BJ (cell line): Measurements from ENCODE around the gene ZNF460. TPM values are rescaled to one million over a fixed set of nuclear protein-coding genes. Genes with fewer than 3 reads are reported as not detected.
"Not testable (repeated sequence)": the region's sequence is repeated elsewhere in the genome, so short reads cannot be mapped to it uniquely, and the experiment has no call there.

Source experiments
- CTCF ChIA-PET: fragments of 350-600 bp; formaldehyde crosslinking; extraction: SDS; loops from one replicate; lab custom pipeline; 2021; ENCODE audit warnings: antibody characterized with exemption, inconsistent platforms; lab: Yijun Ruan, JAX
- POLR2A ChIA-PET: fragments of 300-600 bp; sonication (Branson Sonifier 250); formaldehyde crosslinking; extraction: SDS; loops from one replicate; lab custom pipeline; 2021; ENCODE audit warnings: antibody characterized with exemption; lab: Charles Lee
- DNase-seq: peaks from one replicate; pipeline ENCODE4 v3.0.0-alpha.2; 2011; ENCODE audit warnings: low read depth
- H3K27me3 ChIP-seq: 2 replicates; pipeline ENCODE4 v1.6.0; 2011; ENCODE audit warnings: low read length; ENCODE audit not compliant: control insufficient read depth, insufficient read depth
- H3K36me3 ChIP-seq: 2 replicates; pipeline ENCODE4 v1.5.1; 2011; ENCODE audit warnings: low read length; ENCODE audit not compliant: control insufficient read depth, insufficient read depth
- H3K4me3 ChIP-seq: 2 replicates; pipeline ENCODE4 v1.5.1; 2011; ENCODE audit warnings: low read depth, mild to moderate bottlenecking, control low read depth, low read length
- polyA plus RNA-seq: library from polyadenylated mRNA; depleted of rRNA; stranded (reverse); fragments of >200 nt; gene quantifications from 2 replicates; pipeline ENCODE4 v1.2.3, GENCODE V29; 2011
- TF ChIP-seq, protein P1 (sequence below): IDR thresholded peaks from 2 replicates; pipeline ENCODE4 v1.5.1; 2011; ENCODE audit warnings: low read depth, mild to moderate bottlenecking, control low read depth, inconsistent platforms, low read length, moderate library complexity; ENCODE audit not compliant: insufficient read depth

The ZNF460 gene
- polyA plus RNA-seq, 1 experiment, result 11.7 TPM

DNA sequence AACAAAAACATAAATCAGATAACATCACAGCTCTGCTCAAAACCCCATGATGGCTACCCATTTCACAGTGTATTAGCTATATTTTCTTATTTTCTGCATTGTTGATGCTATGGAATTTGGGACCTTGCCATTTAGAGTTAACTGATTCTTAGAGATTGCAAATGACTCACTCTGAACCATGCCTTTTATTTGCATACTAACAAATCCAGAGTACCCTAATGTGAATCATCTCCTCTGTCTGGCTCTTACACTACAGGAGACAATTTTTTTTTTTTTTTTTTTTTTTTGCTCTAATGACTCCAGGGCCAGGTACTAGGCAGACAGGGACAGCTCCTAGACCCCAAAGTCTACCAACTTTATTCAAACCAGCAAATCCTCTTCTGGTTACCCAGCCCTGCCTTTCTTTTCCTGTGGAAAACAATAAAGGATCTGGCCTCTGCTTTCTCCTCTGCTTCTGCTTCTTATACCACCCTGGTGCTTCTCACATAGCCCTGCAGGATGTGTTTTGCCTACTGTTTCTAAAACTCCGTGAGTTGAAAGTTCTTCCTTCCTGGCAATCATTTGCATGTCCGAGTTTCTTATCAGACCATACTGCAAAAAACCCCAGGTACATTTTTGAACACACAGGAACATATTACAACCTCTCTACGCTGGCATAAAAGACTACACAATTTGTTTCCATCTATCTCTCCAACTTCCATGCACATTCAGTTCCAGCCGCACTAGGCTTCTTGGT lies 10.6 kb upstream of the ZNF460 start:
- ChIA-PET POLR2A (interaction anchor here (0.5 kb wide), 1 partner anchor 9 kb away, joined by 3 read pairs; no protein-coding TSS in a partner anchor), CTCF (no interaction called here)
- DNase-seq, result peak; percentile 41
- H3K4me3 ChIP-seq, result no peak overlapping the region
- TF ChIP-seq, protein P1, sequence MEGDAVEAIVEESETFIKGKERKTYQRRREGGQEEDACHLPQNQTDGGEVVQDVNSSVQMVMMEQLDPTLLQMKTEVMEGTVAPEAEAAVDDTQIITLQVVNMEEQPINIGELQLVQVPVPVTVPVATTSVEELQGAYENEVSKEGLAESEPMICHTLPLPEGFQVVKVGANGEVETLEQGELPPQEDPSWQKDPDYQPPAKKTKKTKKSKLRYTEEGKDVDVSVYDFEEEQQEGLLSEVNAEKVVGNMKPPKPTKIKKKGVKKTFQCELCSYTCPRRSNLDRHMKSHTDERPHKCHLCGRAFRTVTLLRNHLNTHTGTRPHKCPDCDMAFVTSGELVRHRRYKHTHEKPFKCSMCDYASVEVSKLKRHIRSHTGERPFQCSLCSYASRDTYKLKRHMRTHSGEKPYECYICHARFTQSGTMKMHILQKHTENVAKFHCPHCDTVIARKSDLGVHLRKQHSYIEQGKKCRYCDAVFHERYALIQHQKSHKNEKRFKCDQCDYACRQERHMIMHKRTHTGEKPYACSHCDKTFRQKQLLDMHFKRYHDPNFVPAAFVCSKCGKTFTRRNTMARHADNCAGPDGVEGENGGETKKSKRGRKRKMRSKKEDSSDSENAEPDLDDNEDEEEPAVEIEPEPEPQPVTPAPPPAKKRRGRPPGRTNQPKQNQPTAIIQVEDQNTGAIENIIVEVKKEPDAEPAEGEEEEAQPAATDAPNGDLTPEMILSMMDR, result no peak
- peaks cover 4% of the 10 kb centered on the region; the same call in 1 of the 2 replicates for H3K36me3 ChIP-seq
- no peaks in the 10 kb centered on the region for H3K27me3 ChIP-seq

DNA sequence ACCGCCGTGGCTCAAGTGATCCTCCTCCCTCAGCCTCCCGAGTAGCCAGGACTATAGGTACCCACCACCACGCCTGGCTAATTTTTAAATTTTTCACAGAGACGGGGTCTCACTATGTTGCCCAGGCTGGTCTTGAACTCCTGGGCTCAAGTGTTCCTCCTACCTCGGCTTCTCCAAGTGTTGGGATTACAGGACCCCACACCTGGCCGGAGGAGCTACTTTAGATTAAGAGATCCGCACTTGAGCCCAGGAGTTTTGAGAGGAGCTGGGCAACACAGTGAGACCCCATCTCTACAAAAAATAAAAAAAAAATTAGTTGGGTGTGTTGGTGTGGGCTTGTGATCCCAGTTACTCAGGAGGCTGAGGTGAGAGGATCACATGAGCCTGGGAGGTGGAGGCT lies 9.0 kb upstream of the ZNF460 start:
- H3K27me3 ChIP-seq, result no peaks in the 10 kb centered on the region
- peaks cover 4% of the 10 kb centered on the region; the same call in 1 of the 2 replicates for H3K36me3 ChIP-seq
- ChIA-PET CTCF (no interaction called here), POLR2A (no interaction called here)
- no peak for DNase-seq
- no peak overlapping the region for H3K4me3 ChIP-seq
- TF ChIP-seq, protein P1, result no peak

DNA sequence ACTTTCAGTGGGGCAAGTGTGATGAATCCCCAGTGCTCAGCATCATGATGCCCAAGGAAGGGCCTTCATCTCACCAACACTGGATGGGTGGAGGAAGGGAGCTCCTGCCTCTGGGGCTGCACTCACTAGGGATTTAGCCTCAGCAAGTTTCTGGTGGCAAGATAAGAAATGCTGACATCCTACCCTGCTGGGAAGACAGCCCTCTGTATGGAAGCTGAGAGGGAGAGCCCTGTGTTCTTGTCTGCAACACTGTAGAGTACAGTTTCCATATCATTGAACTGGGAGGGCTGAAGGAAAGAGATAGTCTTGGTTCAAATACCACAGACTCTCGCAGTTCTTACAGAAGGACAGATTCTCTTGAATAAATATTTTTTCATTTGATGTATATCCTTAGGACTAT lies 7.3 kb upstream of the ZNF460 start:
- no peaks in the 10 kb centered on the region for H3K27me3 ChIP-seq
- no peak overlapping the region for H3K4me3 ChIP-seq
- ChIA-PET CTCF (no interaction called here), POLR2A (no interaction called here)
- DNase-seq, result no peak
- TF ChIP-seq, protein P1, result no peak
- H3K36me3 ChIP-seq, result peaks cover 3% of the 10 kb centered on the region; the same call in 1 of the 2 replicates

- Histone ChIP-seq H3K27me3 (no peaks in the 10 kb centered on the region), H3K4me3 (no peak overlapping the region), H3K36me3 (peaks cover 3% of the 10 kb centered on the region; the same call in 1 of the 2 replicates)
- DNase-seq, result no peak
- TF ChIP-seq, protein P1, result no peak
- ChIA-PET POLR2A (no interaction called here), CTCF (no interaction called here)
Measured at GRCh38 chr19:57276430-57276829, 3.9 kb upstream of the ZNF460 start.

DNA sequence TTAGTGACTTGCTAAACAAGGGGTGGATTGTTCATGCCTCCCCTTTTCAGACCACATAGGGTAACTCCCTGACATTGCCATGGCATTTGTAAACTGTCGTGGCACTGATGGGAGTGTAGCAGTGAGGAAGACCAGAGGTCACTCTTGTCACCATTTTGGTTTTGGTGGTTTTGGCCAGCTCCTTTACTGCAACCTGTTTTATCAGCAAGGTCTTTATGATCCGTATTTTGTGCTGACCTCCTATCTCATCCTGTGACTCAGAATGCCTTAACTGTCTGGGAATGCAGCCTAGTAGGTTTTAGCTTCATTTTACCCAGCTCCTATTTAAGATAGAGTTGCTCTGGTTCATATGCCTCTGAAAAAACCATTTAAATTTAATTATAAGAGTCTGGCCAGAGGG lies 1.8 kb upstream of the ZNF460 start:
- H3K36me3 ChIP-seq, CTCF ChIA-PET, H3K4me3 ChIP-seq, H3K27me3 ChIP-seq: not testable (repeated sequence)
- POLR2A ChIA-PET, result interaction anchor here (0.6 kb wide), 1 partner anchor 9 kb away, joined by 3 read pairs; no protein-coding TSS in a partner anchor
- peak; percentile 34 for DNase-seq
